HG03025 (cell line): ENCODE results near the gene MYBBP1A.

Experiments used
- ATAC-seq: cut with Tn5 transposase; IDR thresholded peaks from one replicate; pipeline ENCODE4 v1.9.1; 2021; ENCODE audit warnings: mild to moderate bottlenecking, moderate library complexity; ENCODE audit not compliant: unreplicated experiment, low FRiP score

MYBBP1A gene

DNA sequence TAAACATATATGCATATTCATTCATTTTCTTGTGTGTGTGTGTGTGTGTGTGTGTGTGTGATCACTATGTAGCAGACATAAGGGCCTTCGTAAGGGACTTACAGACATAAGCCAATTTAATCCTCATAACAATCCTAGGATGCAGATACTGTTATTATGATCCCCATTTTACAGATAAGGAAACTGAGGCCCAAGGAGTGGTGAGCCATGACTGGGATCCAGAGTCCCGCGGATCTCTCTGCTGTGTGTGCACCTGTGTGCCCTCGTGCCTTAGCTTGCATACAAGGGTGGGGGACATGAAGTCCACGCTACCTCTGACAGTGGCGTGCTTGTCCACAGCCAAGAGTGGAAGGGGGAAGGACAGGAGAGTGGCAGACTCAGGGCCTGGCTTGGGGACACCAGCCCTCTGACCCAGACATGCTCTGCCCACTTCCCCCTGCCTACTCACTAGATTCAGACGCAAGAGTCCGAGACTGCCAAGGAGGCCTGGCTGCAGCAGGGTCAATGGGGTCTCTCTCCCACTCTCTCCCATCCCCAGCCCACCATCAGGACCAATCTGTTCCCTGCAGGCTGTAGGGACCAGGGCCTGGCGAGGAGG lies 19.4 kb upstream of the MYBBP1A start:
- ATAC-seq, result no peak

DNA sequence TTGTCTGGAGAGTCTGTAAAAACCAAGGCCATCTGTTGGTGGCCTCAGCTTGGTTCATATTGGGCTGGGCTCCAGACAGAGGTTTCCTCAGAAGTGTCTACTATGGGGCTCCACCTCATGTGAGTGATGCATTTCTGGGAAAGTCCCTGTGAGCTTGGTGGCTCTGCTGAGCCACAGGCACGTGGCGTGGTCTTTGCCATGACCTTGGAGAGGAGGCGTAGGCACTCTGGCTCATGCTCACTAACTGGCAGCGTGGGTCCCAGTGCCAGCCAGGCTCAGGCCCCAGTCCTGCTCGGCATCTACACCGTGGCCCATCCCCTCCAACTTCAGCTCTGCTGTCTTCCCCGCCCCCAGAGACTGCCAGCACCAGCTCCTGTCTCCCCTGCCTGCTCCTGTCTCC lies 18.5 kb upstream of the MYBBP1A start:
- ATAC-seq, result no peak

DNA sequence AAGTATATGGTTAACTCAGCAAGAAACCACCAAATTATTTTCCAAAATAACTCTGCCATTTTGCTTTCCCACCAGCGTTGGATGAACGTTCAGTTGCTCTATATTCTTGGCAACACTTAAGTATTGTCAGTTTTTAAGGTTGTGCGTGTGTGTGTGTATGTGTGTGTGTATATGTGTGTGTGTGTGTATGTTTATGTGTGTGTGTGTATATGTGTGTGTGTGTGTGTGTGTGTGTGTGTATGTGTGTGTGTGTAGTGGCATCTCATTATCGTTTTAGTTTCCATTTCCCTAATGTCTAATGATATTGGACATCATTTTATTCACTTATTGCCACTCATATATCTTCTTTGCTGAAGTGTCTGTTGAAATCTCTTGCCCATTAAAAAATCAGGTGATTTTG lies 17.9 kb upstream of the MYBBP1A start:
- ATAC-seq, result no peak

DNA sequence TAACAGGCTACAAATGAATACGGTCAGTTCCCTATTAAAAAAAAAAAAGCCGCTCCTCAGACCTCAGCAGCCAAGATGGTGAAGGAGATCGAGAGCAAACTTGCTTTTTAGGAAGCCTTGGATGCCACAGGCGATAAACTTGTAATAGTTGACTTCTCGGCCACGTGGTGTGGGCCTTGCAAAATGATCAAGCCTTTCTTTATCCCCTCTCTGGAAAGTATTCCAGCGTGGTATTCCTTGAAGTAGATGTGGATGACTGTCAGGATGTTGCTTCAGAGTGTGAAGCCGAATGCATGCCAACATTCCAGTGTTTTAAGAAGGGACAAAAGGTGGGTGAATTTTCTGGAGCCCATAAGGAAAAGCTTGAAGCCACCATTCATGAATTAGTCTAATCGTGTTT lies 16.9 kb upstream of the MYBBP1A start:
- ATAC-seq, result no peak

DNA sequence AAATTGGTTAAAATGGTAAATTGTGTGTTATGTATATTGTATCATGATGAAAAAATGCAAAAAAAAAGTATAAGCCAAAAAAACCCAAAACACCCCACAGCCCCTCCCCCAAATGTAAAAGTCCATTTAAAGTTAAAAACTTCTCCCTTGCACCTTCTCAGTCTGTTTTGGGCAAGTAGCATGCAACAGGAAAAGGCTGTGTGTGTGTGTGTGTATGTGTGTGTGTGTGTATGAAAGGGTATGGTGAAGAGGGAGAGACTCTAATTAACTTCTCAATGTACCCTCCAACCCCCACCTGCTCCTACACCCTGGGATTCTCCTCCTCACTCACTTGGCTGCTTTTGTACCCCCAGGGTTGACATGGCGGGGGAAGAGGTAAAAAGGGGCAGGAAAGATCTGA lies 14.4 kb upstream of the MYBBP1A start:
- ATAC-seq, result no peak

DNA sequence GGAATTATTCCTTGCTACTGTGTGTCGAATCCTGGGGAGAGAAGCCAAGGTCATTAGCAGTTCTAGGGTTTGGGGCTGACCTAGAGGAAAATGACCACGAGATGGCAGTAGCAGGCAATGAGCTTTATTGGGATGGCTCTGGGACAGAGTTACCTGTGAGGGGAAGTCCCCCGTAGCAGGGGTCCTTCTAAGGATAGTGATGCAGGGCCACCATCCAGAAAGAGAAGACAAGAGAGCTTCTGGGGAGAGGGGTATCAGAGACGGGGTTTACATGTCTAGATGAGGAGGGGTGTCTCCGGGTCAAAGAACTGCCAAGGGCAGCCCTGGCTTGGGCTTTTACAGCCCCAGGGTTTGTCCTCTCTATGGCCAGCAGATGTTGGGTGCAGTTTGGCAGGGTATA lies 11.6 kb upstream of the MYBBP1A start:
- ATAC-seq, result no peak

DNA sequence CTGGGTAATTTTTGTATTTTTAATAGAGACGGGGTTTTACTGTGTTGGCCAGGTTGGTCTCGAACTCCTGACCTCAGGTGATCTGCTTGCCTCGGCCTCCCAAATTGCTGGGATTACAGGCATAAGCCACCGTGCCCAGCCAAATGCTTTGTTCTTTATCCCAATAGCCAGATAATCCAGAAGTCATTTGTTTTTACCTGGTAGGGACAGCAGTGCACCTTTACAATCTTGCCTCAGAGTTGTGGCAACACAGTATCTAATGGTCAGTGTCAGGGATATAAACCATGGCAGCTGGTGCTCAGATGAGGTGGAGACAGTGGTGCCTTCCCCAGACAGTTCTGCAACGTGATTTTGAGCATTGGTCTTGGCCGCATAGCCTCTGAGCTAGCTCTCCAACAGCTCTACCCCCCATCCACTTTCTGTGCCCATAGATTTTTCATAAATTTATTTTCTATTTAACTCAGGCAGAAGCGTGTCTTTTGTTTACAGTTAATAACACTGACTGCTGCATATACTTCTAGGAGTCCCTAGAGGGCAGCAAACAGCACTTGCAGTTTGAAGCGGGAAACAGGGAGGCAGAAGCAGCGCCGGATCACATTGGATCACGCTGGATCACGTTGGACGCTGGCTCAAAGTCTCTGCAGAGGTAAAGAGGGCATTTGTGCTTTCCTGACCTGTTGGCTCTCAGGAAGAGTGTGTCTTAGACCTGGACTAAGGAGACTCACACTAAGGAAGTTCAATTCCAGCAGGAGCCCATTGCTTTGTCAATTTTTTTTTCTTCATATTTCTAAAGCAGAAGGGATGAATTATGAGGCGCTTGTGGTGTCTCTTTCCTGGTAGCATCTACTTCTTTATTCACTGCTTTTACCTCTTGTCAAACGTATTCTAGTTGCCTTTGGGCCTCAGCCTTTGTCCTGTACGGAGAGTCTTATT lies 10.3 kb upstream of the MYBBP1A start:
- ATAC-seq, result no peak

DNA sequence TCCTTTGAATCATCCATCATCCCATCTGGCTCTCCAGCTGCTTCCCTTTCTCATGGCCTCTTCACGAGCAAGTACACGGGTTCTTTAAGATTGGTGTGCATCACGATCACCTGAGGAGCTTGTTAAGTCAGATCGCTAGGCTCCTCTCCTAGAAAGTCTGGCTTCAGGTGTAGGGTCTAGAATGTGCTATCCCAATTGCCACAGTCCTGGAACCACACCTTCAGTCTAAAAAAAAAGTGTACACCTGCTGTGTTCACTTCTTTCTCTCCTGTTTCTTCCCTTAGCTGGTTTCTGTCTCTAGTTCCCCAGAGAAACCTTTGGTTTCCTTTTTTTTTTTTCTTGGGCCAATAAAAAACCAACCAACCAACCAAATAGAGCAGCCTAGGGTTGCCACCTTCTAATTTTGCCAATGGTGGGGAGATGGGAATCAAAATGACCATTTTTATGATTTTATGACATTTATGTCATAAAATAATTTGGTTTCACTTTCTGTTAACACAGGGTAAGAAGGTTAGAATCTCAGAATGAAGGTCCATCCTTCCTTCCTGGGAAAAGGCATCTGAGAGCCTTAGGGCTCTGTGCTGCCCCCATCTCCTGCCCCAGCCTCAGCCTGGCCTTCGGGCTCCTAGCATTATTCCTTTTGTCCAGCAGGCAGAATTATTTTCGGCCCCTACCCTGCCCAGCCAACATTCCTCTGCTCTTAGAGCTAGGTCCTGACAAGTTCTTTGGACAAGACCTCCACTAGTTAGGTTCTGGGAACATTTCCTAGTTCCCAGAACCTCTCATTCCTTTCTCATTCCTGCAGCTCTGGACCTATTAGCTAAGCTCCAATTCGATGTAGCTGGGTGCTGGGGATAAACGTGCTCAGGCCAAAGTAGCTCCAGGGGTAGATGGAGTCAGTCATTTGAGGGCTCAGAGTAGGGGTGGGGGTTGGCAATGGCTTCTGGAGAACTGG lies 7.1 kb upstream of the MYBBP1A start:
- ATAC-seq, result no peak

DNA sequence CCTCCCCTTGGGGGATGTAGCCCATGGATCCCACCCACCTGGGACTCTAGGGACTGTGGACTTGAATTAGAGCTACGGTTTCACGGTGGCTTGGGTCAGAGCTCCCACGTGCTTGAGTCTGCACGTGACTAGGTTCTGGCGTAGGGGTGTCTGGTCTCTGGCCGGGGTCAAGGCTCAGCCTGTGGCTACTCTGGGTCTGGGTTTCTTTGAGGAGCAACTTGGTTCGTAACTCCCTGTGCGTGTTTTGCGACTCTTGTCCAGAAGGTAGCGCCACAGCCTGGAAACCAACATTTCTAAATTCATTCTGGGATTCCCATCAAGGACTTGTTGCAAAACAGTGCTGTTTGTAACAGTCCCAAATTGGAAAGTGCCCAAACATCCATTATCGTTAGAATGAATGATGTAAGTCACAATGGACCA lies 5.7 kb upstream of the MYBBP1A start:
- ATAC-seq, result no peak

DNA sequence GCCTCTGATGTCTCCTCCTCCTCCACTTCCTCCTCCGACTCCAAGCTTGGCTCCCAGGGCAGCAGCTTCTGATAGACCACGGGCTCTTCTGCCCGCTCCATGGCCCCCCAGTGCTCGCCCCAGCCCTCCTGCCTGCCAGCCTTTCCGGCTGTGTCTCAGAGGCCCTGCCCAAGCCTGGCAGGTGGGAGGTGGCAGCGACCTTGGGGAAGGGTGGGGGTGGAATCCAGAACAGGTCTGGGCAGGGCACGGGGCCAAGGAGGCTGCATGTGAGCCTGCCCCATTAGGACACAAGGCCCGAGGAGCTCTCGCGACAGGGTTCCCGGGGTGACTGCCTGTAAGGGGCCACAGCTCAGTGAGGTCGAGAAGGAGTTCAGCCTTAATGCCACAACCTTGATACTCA lies 5.2 kb upstream of the MYBBP1A start, which contains the start of gene GGT6:
GGT6 (minus strand) TSS at position 157 of the 400 bp plus-strand sequence; CDS start at position 101, 56 bp downstream.
- no peak for ATAC-seq

DNA sequence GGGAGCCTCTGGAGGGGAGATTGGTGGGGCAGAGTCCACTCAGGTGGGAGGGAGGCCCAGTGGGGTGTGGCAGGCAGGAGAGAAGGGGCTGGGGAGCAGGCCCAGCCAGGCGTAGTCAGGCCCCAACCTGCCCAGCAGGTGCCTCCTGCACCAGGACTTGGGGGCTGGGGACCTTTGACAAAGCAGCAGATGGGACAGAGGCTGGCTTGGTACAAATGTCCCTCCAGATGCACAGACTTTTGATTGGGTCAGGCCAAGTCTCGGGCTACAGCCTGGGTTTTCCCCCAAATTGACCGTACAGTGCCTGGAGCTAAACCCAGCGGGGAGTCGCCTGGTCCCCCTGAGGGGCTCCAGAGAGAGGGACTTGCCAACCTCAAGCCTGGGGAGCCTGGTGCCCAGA lies 4.8 kb upstream of the MYBBP1A start:
- no peak for ATAC-seq

DNA sequence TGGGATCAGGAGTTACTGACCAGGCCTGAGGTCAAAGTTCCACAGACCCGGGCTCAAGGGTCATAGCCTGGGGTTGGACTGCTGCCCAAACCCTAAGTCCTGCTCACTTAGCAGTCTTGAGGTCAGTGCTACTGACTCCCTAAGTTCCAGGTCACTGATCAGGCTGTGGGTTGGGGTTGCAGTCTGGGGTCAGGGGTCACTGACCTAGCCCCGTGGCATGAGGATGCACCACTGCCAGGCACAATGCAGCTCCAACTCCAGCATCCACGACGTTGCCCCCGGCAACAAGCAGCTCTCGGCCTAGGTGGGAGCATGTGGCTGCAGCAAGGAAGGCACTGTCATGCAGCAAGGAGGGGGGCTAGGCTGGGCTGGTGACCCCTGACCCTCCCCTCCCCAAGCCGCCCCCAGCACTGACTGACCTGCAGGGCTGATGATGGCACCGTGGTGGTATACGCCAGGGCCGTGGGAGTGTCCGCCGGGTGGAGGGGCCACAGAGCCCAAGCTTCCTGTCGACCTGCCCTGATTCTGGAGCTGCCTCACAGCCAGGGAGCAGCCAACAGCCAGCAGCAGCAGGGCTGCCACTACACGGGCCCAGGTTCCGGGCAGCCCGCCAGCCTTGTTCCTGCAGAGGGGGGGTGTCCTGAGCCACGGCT lies 4.1 kb upstream of the MYBBP1A start:
- no peak for ATAC-seq

DNA sequence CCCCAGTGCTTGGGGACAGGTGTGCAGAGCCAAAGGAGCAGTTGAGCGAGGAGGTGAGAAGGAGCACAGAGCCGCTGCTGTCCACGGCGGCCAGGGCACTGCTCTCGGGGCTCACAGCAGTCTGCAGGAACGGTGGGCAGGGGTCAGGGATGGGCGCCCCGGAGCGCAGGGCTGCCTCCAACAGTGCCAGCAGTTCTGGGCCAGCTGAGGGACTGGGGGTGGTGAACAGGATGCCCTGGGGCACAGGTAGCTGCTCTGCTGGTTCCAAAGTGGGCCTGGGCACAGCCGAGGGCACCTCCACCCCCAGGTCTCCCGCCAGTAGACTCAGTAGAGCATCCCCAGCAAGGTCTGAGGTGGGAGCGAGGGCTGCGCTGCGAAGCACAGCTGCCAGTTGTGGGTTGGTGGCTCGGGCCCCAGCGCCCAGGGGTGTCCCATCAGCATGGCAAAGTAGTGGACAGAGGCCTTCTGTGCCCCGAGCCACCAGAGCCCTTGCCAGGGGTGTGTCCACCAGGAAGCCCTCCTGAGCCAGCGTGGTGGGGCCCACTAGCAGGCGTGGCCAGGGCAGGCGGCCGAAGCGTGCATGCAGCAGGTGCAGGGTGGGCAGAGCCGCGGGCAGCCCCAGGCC lies 3.3 kb upstream of the MYBBP1A start:
- ATAC-seq, result no peak

DNA sequence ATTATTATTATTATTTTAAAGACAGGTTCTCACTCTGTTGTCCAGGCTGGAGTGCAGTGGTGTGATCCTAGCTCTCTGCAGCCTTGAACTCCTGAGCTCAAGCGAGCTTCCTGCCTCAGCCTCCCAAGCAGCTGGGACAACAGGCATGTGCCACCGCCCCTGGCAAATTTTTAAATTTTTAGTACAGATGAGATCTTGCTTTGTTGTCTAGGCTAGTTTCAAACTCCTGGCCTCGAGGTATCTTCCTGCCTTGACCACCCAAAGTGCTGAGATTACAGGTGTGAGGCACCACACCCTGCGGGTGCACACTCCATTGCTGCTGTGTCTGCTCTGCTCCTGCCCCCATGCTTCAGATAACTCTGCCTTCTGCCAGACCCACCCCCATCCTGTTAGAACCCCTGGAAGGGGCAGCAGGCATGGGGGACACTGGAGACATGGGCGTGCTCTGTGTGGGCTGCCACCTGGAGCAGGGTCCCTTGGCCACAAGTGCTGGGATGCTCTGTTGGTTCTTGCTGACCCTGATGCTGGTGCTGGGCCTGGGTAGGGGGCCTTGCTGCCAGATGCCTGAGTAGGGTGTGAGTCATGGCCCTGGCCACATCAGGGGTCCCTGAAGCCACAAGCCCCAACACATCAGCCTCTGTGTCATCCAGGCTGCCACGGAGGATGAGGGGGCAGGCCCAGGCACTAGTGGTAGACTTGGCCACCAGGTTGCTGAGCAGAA lies 2.6 kb upstream of the MYBBP1A start:
- ATAC-seq, result no peak

DNA sequence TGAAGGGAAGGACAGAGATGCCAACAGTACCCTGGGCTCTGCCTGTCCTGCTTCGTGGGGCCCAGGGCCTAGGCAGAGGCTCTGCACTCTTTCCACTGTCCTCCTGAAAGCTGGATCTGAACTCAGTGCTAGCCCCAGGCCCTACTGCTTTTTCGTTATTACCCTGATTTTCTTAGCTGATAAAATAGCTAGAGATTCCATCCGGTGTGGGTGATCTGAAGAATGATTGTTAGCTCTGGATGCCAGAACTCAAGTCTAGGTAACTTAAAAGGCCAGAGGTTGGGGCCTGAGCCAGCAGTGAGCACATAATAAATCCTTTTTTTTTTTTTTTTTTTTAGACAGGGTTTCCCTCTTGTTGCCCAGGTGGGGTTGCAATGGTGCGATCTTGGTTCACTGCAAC lies 1.8 kb upstream of the MYBBP1A start:
- ATAC-seq, result no peak

DNA sequence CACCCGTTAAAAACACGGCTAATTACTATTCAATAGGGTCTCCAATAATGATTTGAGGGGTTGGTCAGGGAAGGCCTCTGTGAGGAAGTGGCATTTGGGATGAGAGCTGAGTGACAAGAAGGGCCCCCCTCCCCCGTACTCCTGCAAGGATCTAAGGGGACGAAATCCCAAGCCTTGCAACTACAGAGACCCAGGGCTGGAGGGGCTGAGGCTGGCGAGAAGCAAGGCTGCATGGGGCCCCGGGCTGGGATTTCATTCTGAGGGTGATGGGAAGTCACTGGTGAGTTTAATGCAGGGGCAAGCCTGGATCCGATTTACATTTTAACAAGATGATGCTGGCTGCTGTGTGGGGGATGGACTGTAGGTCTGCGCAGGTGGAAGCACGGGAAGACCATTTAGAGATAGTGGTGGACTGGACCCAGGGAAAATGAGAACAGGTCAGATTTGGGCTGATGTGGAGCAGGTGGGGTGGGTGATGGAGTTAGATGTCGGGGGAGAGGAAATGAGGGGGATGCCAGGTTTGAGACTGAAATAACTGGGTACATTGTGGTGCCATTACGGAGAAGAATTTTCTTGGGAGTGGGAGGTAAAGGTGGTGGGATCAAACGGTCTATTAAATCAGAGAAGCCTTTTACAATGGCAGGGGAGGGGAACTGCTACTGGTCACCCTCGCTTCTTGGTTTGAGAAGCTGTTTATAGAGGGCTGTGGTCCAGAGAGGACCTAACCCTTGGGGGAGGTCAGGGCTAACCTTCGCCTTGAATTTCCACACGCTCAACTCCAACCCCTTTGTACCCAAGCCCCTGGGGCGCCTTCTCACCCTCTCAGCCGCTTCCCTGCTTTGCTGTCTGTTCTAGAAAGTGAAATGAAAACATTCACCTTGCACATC lies 932 bp upstream of the MYBBP1A start:
- ATAC-seq, result no peak

DNA sequence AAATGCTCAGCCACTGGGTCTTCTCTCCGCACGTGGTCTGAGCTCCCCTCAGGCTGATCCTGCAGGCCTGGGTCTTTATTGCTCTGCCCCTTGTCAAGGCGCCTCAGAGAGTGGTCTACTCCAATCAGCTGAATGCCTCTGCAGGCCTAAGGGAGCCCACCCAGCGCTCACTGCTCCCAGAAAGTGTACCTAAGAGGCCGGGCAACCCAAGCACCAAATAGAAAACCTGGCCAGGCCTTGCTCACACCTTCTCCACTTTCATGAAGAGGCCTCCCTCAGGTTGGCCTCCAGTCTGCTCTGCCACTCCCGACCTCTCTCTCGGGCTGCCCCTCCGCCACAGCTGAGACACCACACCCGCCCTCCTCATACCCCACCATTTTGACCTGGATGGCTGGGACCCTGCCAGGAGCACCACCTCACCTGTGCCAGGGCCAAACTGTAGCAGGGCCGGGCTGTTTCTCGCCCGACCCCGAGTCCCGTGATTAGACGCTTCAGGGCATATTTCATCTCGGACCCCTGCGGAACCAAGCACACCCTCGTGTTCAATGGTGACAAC lies 665 bp downstream of the MYBBP1A start:
- no peak for ATAC-seq

DNA sequence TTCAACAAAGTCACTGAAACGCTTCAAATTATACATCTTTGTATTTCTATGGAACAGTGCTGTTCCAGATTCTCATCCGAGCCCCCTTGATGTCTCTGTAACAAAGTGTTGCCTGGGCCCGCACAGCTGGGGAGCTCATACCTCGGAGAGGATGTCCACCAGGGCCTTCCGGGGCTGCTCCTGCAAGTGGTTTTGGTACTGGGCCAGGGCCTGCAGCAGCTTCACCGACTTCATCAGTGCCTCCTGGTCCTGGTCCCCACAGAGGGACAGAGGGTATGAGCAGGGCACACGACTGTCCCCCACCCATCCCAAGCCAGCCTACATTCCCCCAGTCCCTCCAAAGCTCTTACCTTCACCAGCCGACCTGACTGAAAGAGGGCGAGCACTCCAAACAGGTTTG lies 1.5 kb downstream of the MYBBP1A start:
- no peak for ATAC-seq
